H1 (cell line): ENCODE measurements around the gene JADE3. TPM values are rescaled to one million over a fixed set of nuclear protein-coding genes. Genes with fewer than 3 reads are reported as not detected.

Experiments used
- CTBP2 ChIP-seq: IDR thresholded peaks from 2 replicates; pipeline ENCODE4 v1.7.0; 2011; ENCODE audit warnings: borderline replicate concordance, mild to moderate bottlenecking, moderate library complexity, mixed read lengths, low read length; ENCODE audit not compliant: insufficient read depth, insufficient read length
- HDAC2 ChIP-seq, 2 experiments: fragments of 300-600 bp in 1 of 2; sonication (generic) in 1 of 2; IDR thresholded peaks; 2 replicates each; pipeline ENCODE4 v1.6.1; 2011 to 2012; ENCODE audit warnings: low read depth in 2 of 2, low read length in 2 of 2, mild to moderate bottlenecking in 2 of 2, moderate library complexity in 2 of 2, borderline replicate concordance in 1 of 2, inconsistent platforms in 1 of 2
- JUN ChIP-seq: IDR thresholded peaks from 2 replicates; pipeline ENCODE4 v1.6.1; 2011; ENCODE audit warnings: low read depth, mild to moderate bottlenecking, improper control_type of control experiment, low read length
- KDM5A ChIP-seq: fragments of 200-600 bp; IDR thresholded peaks from 2 replicates; pipeline ENCODE4 v1.7.1; 2012; ENCODE audit warnings: mild to moderate bottlenecking, low read length, inconsistent platforms, mixed read lengths
- MAFK ChIP-seq: IDR thresholded peaks from 2 replicates; pipeline ENCODE4 v1.6.1; 2012; ENCODE audit warnings: low read depth, mild to moderate bottlenecking, improper control_type of control experiment, low read length
- SP2 ChIP-seq: IDR thresholded peaks from 2 replicates; pipeline ENCODE4 v1.6.1; 2012; ENCODE audit warnings: mild to moderate bottlenecking, low read length, inconsistent platforms
- polyA plus RNA-seq, 7 experiments: library from polyadenylated mRNA; depleted of rRNA in 3 of 7; stranded (reverse) in 5 of 7; unstranded in 2 of 7; fragments of >200 nt in 5 of 7; fragments of 200-250 nt in 2 of 7; gene quantifications; 1 replicate in 5 of 7; 2 replicates in 1 of 7; 4 replicates in 1 of 7; pipeline versions ENCODE4 v1.2.1 to v1.2.3, GENCODE V29; 2011 to 2013; ENCODE audit warnings: missing spikeins in 2 of 7, mixed read lengths in 2 of 7
- total RNA-seq: library from RNA; stranded (reverse); fragmentation: NEBNext Ultra II Directional; extraction: Animal tissue kit (Norgen Biotek cat#: 25700); gene quantifications from 2 replicates; pipeline ENCODE4 v1.2.1, GENCODE V29; 2021

JADE3 gene
- total and polyA plus RNA-seq, 2 of the 8 experiments (the other 6 are each of a cell fraction or from before 2014, with no cell fraction given): 6.9 to 21.5 TPM

DNA sequence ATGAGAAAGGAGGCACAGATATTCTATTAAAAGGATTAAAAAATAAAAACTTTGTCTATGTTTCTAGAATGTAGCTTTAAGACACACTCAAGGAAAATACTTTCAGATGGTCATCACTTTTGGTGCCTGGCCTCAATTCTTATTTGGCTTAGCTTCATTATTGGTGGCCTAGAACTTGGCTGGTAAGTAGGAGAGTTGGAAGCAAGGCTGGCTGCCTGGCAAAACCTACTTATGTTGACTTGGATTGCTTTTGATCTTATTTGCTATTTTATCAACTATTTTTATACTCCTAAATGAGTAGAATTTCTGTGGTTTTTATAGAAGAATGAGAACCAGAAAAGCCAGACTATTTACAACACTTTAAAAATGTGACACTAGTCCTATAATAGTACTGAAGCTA, 35.3 kb upstream of the JADE3 start (continued):
- no peak for TF ChIP-seq CTBP2
- no peak for TF ChIP-seq MAFK
- TF ChIP-seq SP2: no peak
- TF ChIP-seq HDAC2 (IDR thresholded peaks at IDR 0.05; ENCODE audit: borderline replicate concordance in 1 of 2, low read depth in 2 of 2, low read length in 2 of 2): no peak
- no peak for TF ChIP-seq KDM5A
- TF ChIP-seq JUN: no peak
- TF ChIP-seq, all 59 proteins: peak for 0
